AG09309 (cell line): ENCODE measurements around the gene LPCAT1.

Source experiments
- DNase-seq: peaks from one replicate; pipeline ENCODE4 v3.0.0-alpha.2; 2010; ENCODE audit warnings: low read depth
- H3K4me3 ChIP-seq: 2 replicates; pipeline ENCODE4 v1.5.1; 2011; ENCODE audit warnings: mild to moderate bottlenecking, low read depth, low read length, moderate library complexity; ENCODE audit not compliant: control insufficient read depth
- TF ChIP-seq, protein P1 (sequence below): IDR thresholded peaks from 2 replicates; pipeline ENCODE4 v1.5.1; 2011; ENCODE audit warnings: mild to moderate bottlenecking, low read depth, low read length, inconsistent platforms; ENCODE audit not compliant: insufficient read depth, control insufficient read depth; ENCODE audit errors: missing control alignments

The LPCAT1 gene

DNA sequence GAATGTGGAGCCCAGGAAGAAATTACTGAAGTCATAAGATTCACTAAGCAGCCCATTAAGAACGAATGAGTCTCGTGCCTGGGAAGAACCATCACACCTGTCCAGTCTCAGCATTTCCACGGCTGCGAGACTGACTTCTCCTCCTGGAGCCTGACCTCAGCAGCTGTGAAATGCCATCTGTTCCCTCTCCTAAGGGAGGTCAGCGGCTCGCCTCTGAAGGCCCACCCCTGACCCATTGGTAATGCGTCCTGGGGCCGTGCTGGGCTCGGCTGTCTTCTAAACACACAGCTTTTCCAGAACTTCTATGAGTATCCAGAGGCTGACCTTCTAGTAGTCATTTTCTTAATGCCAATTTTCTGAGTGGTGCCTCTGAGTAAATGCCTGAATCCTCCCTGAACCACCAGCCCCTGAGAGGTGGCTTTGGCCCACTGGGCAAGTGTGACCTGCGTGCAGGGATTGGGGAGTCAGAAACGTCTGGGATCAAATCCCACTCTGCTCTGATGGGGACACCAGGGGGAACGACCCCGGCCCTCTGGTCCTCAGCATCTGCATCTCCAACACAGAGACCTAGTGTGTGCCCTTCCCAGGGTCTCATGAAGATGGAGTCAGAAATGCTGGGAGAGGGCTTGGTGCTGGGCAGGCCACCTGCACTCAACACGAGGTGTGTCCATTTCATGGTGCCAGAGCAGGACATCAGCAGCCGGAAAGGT lies 84.2 kb downstream of the LPCAT1 start:
- no peak overlapping the region for H3K4me3 ChIP-seq
- no peak for DNase-seq
- TF ChIP-seq, protein P1, sequence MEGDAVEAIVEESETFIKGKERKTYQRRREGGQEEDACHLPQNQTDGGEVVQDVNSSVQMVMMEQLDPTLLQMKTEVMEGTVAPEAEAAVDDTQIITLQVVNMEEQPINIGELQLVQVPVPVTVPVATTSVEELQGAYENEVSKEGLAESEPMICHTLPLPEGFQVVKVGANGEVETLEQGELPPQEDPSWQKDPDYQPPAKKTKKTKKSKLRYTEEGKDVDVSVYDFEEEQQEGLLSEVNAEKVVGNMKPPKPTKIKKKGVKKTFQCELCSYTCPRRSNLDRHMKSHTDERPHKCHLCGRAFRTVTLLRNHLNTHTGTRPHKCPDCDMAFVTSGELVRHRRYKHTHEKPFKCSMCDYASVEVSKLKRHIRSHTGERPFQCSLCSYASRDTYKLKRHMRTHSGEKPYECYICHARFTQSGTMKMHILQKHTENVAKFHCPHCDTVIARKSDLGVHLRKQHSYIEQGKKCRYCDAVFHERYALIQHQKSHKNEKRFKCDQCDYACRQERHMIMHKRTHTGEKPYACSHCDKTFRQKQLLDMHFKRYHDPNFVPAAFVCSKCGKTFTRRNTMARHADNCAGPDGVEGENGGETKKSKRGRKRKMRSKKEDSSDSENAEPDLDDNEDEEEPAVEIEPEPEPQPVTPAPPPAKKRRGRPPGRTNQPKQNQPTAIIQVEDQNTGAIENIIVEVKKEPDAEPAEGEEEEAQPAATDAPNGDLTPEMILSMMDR = no peak

DNA sequence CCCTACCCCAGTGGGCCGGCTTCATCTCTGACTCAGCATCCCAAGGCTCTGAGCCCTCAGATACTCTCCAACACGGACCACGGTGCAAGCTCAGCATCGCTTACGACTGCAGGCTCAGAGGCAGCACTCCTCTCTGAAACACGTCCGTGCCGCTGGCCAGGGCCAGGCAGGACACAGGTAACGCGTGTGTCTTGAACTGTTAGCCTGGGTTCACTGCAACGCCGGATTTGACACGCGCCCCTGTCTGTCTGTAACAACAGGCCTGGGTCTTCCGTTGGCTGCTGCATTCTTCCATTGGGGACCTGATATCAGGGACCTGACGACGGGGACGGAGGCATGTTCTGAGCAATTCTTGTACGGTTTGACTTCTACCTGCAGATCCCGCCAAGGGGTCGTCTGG lies 84.9 kb downstream of the LPCAT1 start:
- TF ChIP-seq, protein P1 = no peak
- no peak for DNase-seq

DNA sequence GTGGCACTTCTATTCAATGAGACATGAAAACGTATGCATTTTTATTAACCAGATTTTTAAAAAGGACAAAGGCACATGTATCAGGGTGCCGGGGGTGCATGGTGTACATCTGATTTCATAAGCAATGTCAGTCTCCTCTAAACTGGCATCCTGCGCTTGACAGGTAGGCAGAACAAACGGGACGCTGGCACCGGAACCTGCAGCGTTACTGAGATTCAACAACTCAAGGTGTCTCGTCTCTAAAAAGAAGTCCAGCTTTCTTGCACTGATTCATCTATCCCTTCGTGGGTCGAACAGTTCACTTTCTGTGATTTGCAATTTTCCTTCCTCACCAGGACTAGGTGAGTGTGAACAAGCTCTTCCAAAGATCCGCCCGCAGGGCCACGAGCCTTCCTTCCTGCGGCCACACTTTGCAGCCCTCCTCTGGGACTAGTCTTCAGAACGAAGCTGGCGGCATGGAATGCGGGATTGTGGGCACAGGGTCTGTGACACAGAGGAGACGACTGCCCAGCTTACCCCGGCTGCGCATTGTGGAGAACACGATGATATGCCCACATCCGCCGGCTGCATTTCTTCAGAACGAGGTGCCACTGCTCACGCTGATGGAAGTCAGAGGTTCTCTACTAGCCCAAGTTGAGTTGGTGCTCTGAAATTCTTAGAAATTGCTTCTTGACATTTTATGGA lies 85.7 kb downstream of the LPCAT1 start:
- H3K4me3 ChIP-seq = no peak overlapping the region
- DNase-seq = no peak
- TF ChIP-seq, protein P1 = no peak

More for the DNA sequence above, 84.9 kb downstream of the LPCAT1 start:
- H3K4me3 ChIP-seq = no peak overlapping the region

DNA sequence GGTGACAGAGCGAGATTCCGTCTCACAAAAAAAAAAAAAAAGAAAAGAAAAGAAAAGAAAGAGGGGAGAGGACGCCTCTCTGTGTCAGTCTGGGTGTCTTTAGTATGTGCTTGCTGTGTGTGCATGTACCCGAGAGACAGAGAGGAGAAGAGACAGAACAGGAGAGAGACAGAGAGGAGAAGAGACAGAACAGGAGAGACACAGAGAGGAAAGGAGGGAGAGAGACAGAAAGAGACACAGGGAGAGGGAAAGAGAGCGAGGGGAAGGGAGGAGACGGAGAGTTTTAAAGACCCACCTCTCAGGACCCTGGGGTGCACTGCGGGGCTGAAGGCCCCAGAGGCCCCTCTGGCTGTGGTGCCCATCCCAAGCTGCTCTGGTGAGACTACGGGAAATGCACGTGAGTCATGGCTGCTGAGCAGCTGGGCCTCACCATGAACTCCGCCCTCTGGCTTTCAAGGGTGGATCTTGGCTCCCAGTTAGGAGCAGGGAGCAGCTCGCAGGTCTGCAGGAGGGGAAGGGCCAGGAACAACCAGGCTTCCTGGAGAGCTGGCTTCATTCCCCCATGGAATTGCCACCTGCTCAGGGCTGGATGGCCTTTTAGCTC lies 86.4 kb downstream of the LPCAT1 start:
- no peak for DNase-seq
- no peak overlapping the region for H3K4me3 ChIP-seq
- TF ChIP-seq, protein P1 = no peak

DNA sequence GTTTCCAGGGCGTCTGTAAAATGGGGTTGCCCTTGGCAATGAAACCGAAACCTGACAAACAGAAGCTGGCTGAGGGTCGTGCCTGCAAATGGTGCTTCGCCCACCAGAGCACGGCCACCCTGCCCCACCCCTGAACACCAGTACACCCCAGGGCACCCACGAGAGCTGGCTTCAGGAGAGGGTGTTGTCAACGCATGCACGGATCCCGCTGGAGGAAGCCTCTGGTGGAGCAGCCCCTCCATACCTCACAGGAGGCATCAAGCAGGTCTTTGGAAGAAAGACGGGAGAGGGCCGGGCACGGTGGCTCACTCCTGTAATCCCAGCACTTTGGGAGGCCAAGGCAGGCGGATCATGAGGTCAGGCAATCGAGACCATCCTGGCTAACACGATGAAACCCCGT lies 87.1 kb downstream of the LPCAT1 start:
- TF ChIP-seq, protein P1 = no peak
- no peak overlapping the region for H3K4me3 ChIP-seq
- no peak for DNase-seq

DNA sequence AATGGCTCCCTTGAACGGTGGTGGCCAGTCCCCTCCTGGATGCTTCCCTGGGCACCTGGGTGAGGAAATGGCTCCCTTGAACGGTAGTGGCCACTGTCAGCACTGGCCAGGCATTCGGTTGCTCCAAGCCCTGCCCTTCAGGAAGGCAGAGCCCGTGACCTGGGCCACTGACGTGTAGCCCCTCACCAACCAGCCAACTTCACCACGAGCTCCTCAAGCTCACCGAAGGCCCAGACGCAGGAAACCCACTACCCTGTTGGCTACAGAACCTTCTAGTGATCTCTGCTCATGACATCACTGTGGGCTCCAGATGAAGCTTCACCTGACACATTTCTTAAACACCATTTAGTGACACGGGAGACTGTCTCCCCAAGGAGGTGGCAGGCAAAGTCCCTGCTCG lies 87.7 kb downstream of the LPCAT1 start:
- TF ChIP-seq, protein P1 = no peak
- H3K4me3 ChIP-seq = no peak overlapping the region
- DNase-seq = no peak
